IPS-18a (cell line): ENCODE data around the gene PLTP.
"Not testable (repeated sequence)": the region's sequence is repeated elsewhere in the genome, so short reads cannot be mapped to it uniquely, and the experiment has no call there.

Source experiments
- H3K27ac ChIP-seq: one replicate; pipeline ENCODE4 v1.5.1; 2013; ENCODE audit warnings: low read length
- H3K27me3 ChIP-seq: one replicate; pipeline ENCODE4 v1.6.1; 2013; ENCODE audit warnings: mild to moderate bottlenecking, low read length; ENCODE audit not compliant: control insufficient read depth, insufficient read depth
- H3K36me3 ChIP-seq: one replicate; pipeline ENCODE4 v1.6.1; 2013; ENCODE audit warnings: low read depth, low read length; ENCODE audit not compliant: control insufficient read depth
- H3K4me1 ChIP-seq: one replicate; pipeline ENCODE4 v1.6.1; 2013; ENCODE audit warnings: low read depth, low read length; ENCODE audit not compliant: control insufficient read depth
- H3K4me3 ChIP-seq: one replicate; pipeline ENCODE4 v1.5.1; 2013; ENCODE audit warnings: low read length
- H3K9ac ChIP-seq: one replicate; pipeline ENCODE4 v1.6.1; 2013; ENCODE audit warnings: mild to moderate bottlenecking, low read length, moderate library complexity
- H3K9me3 ChIP-seq: one replicate; pipeline ENCODE4 v1.6.1; 2013; ENCODE audit warnings: low read depth, low read length; ENCODE audit not compliant: control insufficient read depth

Gene PLTP

DNA sequence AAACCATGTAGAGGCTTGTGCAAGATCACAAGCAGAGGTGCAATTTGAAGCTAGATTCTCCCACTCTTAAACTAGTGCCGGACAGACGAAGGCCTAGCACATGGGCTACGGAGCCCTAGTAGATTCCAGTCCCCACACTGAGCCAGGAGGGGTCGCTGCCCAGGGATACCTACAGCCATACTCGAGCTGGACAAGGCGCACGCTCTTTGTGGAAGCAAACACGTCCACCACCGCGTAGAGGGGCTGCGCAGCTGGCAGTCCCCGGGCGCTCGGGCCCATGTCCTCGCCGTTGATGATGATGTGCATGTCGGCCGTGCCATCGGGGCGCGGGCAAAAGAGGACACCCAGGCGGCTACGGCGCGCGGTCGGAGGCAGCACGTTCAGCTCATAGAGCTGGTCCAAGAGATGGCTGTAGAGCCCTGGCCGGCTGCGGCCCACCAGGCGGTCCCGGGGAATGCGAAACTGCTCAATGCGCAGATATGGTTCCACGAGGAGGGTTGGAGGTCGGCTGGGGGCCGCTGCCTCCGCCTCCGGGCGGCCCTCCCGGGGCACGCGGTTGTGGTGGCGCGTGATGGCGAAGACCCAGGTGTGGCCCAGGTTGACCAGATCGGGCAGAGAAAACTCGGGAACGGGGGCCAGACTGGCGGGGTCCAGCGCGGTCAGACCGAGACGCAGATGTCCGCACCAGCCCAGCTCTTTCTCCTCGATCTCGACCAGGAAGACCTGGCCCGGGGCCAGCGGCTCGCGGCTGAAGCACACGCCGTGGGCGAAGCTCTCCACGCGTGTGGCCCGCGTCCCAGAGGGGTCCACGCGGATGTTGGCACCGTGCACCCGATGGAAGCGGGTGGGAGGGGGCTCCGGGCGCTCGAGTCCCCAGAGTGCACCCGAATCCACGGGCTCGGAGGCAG is 21.6 kb downstream of the PLTP start:
- H3K9ac ChIP-seq, result peak overlapping the region; percentile 63
- H3K4me1 ChIP-seq, result no peaks in the 10 kb centered on the region
- H3K9me3 ChIP-seq, result no peaks in the 10 kb centered on the region
- H3K36me3 ChIP-seq, result peaks cover 13% of the 10 kb centered on the region
- no peaks in the 10 kb centered on the region for H3K27me3 ChIP-seq
- no peak overlapping the region for H3K27ac ChIP-seq
- H3K4me3 ChIP-seq, result peak overlapping the region; percentile 77

DNA sequence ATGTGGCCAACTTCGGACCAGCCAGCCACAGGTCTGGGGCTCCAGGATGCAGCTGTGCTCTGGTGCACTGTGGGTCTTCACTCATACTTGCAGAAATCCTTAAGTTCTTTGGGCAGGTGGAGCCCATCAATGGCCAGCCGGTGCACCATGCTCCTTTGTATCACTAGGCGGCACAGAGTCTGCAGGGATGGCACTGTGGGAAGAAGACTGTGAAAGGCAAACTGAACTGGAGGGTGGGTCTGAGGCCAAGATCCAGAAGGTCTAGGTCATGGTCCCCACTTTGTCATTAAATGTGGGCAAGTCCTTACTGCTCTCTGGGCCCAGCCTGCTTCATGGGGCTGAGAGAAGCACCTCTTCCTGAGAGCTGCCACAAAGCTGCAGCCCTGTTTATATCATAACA is 23.3 kb downstream of the PLTP start:
- Histone ChIP-seq H3K4me1 (no peaks in the 10 kb centered on the region), H3K36me3 (peaks cover 10% of the 10 kb centered on the region), H3K4me3 (no peak overlapping the region), H3K27me3 (no peaks in the 10 kb centered on the region), H3K27ac (no peak overlapping the region), H3K9ac (no peak overlapping the region), H3K9me3 (no peaks in the 10 kb centered on the region)

DNA sequence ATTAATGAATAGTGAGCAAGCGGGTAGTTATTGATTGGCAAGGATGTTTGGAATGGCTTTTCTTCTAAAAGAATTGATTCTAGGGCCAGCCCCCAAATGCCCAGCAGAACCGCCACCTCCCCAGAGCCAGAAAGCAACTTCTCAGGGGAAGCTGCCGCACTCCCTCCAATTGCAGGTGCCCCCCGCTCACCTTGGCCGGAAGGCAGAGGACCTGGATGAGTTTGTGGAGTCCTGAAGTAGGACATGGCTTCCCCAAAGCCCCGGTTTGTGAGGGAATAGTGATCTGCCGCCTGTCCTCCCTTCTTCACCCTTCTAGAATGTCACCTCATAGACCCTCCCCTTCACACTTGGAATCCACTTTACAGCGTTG is 24.6 kb downstream of the PLTP start, which contains the start of gene SPATA25:
Gene SPATA25, minus strand, starts transcription at position 277 of the 370 bp plus-strand sequence. Its CDS starts 32 bp downstream, at position 245.
- H3K27ac ChIP-seq, result no peak within 1 kb of the TSS
- H3K4me3 ChIP-seq, result no peak within 1 kb of the TSS
- no peak within 1 kb of the TSS for H3K9ac ChIP-seq
- H3K27me3 ChIP-seq, result no peaks in the 10 kb centered on the region
- peaks cover 23% of the 10 kb centered on the region for H3K36me3 ChIP-seq
- H3K9me3 ChIP-seq, result no peaks in the 10 kb centered on the region
- H3K4me1 ChIP-seq, result no peaks in the 10 kb centered on the region

DNA sequence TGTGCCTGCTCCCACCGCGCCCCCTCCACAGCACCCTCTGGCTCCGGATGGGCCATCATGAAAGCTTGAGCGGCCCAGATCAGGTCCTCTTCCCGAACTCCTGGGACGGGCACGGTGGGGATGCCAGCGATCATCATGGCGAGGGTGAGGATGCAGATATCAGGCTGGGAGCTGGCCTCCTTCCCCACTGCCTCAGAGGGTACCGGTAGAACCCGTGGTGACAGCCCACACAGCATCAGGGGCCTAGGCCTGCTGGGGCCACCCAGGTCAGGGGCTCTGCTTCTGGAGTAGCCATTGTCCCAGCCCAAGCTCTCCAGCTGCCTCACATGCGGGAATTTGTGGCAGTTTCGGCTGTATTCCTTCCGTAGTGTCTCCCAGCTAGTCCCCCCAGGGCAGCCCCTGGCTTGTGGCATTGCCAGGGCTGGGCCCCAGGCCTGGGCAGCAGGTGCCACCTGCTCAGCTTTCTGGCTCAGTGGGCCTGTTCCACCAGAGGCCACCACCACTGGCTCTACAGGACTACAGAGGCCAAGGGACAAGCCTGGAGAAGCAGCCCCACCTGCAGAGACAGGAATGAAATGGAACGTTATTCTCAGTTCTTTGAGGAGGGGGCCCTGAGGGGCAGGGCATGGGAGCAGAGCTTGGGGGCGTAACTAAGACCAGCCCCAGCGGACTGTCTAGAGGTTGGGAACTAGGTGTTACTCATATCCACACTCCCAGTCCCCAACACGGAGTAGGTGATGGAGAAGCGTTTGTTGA is 25.2 kb downstream of the PLTP start:
- Histone ChIP-seq H3K27ac (no peak overlapping the region), H3K36me3 (peaks cover 23% of the 10 kb centered on the region), H3K4me3 (no peak overlapping the region), H3K27me3 (no peaks in the 10 kb centered on the region), H3K9ac (no peak overlapping the region), H3K4me1 (no peaks in the 10 kb centered on the region), H3K9me3 (no peaks in the 10 kb centered on the region)

DNA sequence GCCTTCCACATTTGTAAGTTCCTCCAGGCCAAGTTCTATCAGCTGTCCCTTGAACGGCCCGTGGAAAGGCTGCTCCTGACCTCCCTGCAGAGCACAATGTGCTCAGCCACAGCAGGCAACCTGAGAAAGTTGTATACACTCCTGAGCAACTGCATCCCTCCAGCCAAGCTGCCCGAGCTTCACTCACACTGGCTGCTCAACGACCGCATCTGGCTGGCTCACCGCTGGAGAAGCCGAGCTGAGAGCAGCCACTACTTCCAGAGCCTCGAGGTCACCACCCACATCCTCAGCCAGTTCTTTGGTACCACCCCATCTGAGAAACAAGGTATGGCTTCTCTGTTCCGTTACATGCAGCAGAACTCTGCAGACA is 28.9 kb downstream of the PLTP start:
- no peaks in the 10 kb centered on the region for H3K4me1 ChIP-seq
- H3K36me3 ChIP-seq, result peaks cover 27% of the 10 kb centered on the region
- H3K4me3 ChIP-seq, result no peak overlapping the region
- H3K27me3 ChIP-seq, result no peaks in the 10 kb centered on the region
- no peak overlapping the region for H3K9ac ChIP-seq
- no peak overlapping the region for H3K27ac ChIP-seq
- no peaks in the 10 kb centered on the region for H3K9me3 ChIP-seq

DNA sequence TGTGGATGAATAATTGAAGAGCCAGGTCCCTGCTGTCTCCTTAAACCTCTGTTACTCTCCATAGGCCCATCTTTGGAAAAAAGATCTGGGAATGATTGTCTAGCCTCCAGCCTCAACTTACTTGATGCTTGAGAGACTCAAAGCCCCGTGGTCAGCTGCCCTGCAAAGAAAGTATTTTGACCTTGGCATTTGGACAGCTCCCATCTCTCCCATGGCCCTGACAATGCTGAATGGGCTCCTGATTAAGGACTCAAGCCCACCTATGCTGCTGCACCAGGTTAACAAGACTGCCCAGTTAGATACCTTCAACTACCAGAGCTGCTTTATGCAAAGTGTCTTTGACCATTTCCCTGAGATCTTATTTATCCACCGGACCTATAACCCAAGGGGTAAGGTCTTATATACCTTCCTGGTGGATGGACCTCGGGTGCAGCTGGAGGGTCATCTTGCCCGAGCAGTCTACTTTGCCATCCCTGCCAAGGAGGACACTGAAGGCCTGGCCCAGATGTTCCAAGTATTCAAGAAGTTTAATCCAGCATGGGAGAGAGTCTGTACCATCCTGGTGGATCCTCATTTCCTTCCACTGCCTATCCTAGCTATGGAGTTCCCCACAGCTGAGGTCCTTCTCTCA is 29.4 kb downstream of the PLTP start:
- H3K4me3 ChIP-seq, result no peak overlapping the region
- H3K36me3 ChIP-seq, result peaks cover 30% of the 10 kb centered on the region
- H3K9ac ChIP-seq, result no peak overlapping the region
- no peak overlapping the region for H3K27ac ChIP-seq
- H3K9me3 ChIP-seq, result no peaks in the 10 kb centered on the region
- no peaks in the 10 kb centered on the region for H3K4me1 ChIP-seq
- H3K27me3 ChIP-seq, result no peaks in the 10 kb centered on the region

DNA sequence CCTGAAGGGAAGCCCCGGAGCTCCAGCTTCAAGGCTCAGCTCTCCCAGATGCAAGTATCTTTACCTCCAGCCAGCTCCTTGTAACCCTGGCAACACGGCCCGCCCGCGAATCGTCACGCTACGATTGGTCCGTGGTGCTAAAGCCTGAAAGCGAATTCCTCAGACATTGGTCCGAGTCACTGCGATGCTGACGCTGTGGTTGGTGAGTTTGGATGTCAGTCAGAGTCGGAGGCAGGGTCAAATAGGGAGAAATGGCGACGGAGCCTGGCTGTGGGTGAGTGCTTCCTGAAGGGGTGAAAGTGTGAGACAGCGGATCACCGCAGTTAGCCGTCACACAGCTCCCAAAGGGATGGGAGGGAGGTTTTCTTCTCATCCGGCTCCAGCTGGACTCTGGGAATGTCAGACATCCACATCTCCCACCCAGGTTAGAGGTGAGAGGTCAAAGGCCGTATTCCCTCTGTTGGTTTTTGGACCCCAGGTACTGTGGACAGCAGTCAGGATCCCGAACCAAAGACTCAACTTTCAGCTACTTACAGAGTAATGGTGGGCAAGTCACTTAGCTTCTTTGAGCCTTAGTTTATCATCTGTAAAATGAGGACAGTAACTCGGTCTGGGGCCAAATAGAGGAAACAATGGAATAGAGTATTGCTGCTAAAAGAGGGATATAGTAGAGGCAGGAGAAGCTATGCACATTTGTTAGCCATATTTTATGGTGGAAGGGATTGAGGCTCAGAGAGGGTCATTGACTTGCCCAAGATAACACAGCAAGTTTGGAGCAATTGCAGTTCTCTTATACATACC is 30.8 kb downstream of the PLTP start, which contains the start of gene ZSWIM1:
Gene ZSWIM1, plus strand, starts transcription at position 240 of the 801 bp plus-strand sequence. CDS start 1,366 bp downstream, outside the sequence.
- H3K27me3 ChIP-seq, result no peaks in the 10 kb centered on the region
- H3K4me1 ChIP-seq, result no peaks in the 10 kb centered on the region
- peak within 1 kb of the TSS; percentile 87 for H3K9ac ChIP-seq
- H3K36me3 ChIP-seq, result peaks cover 28% of the 10 kb centered on the region
- H3K27ac ChIP-seq, result peak within 1 kb of the TSS; percentile 63
- H3K9me3 ChIP-seq, result no peaks in the 10 kb centered on the region
- peak within 1 kb of the TSS; percentile 99 for H3K4me3 ChIP-seq

DNA sequence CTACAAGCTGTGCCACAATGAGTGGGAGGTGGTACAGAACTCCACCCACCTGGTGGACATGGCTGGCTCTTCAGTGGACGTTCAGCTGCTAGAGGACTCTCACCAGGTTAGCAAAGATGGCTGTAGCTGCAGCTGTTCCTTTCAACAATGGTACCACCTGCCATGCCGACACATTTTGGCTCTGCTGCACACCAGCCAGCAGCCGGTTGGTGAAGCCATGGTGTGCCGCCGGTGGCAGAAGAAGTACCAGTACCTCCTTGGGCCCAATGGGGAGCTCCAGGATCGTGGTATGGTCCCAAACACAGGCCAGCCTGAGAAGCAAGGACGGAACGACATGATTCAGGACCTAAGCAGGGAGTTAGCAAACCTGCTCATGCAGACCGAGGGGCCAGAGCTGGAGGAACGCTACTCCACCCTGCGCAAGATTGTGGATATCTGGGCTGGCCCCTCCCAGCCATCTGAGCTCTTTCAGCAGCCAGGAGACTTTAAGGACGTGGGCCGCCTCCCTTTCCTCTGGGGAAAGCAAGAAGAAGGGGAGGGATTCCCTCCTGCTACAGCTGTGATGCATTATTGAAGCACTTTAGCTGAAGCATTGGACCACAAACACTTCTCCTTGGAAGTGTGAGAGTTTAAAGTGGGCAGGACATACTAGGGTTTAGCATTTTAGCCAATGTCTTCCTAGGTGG is 33.7 kb downstream of the PLTP start:
- Histone ChIP-seq H3K36me3 (peaks cover 16% of the 10 kb centered on the region), H3K27me3 (no peaks in the 10 kb centered on the region), H3K4me1 (no peaks in the 10 kb centered on the region), H3K4me3 (no peak overlapping the region), H3K27ac (no peak overlapping the region), H3K9ac (no peak overlapping the region), H3K9me3 (no peaks in the 10 kb centered on the region)

DNA sequence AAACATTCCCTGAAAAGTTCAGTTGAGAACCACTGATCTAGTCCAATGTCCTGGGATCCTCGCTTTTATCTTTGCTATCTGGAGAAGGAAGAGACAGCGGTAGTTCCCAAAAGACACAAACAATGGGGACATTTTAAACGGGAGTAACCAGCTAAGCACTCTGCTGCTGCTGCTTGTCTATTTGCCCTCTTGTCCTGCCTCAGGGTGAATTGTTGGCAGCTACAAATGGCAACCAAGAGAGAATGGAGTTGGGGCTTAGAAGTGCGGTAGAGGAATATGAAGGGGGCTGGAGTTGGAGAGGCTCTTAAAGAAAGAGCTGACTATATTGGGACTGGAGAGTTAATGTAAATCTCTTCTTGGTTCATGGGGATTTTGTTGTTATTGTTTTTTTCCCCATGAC is 37.4 kb downstream of the PLTP start:
- Histone ChIP-seq H3K9me3 (no peaks in the 10 kb centered on the region), H3K36me3 (peaks cover 7% of the 10 kb centered on the region), H3K4me1 (no peaks in the 10 kb centered on the region), H3K27me3 (no peaks in the 10 kb centered on the region), H3K9ac (no peak overlapping the region), H3K27ac (no peak overlapping the region), H3K4me3 (no peak overlapping the region)

DNA sequence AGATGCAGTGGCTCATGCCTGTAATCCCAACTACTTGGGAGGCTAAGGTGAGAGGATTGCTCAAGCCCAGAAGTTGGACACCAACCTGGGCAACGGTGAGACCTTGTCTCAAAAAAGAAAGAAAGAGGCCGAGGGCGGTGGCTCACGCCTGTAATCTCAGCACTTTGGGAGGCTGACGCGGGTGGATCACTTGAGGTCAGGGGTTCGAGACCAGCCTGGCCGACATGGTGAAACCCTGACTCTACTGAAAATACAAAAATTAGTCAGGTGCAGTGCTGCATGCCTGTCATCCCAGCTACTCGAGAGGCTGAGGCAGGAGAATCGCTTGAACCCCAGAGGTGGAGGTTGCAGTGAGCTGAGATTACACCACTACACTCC is 37.9 kb downstream of the PLTP start:
- not testable (repeated sequence) for H3K9ac ChIP-seq, H3K36me3 ChIP-seq, H3K27ac ChIP-seq, H3K4me1 ChIP-seq, H3K9me3 ChIP-seq, H3K4me3 ChIP-seq, H3K27me3 ChIP-seq
